Measurements from ENCODE around the gene KCNH1. TPM values are rescaled to one million over a fixed set of nuclear protein-coding genes. Genes with fewer than 3 reads are reported as not detected.
A peak's percentile ranks its signal among the peaks of the same experiment; 100 is the strongest.

Gene KCNH1
- total RNA-seq, 1 donor from 2014 or later = under 0.01 TPM

DNA sequence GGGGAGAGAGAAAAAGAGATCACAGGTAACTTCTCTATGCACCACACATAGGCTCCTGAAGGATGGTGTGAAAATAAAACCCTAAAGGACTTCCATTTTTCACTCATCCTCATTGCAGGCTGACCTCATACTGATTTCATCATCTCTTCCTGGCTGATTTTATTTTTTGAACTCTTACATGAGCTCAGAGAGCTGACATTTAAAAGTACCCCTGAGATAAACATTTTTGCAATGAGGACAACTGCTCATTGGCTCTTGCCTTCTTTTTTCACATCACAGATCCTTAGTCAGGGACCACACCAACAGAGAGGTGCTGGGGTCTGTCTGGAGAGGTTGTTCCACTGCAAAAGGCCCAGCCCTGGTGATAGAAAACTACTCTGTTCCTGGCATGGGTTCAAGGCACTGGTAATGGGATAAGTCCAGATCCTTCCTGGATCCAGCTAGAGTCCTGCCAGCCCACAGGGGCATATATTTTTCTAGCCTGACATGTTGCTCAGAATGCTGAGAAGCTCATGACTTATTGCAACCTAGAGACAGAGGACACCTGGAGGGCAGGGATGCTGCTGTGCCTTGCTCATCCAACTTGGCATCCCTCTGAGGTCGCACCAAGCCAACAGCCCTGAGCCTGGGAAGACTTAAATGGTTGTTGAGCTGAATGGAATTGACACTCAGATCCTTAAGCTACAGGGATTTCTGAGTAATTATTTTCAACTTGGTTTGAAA lies 445.3 kb downstream of the KCNH1 start:
- Histone ChIP-seq H3K27me3 (ENCODE audit: control insufficient read depth, insufficient read depth, low read length) (no peaks in the 10 kb centered on the region), H3K4me3 (ENCODE audit: low read depth, low read length) (no peak overlapping the region), H3K36me3 (ENCODE audit: control insufficient read depth, insufficient read depth, low read length) (no peaks in the 10 kb centered on the region)
- TF ChIP-seq, protein P1, sequence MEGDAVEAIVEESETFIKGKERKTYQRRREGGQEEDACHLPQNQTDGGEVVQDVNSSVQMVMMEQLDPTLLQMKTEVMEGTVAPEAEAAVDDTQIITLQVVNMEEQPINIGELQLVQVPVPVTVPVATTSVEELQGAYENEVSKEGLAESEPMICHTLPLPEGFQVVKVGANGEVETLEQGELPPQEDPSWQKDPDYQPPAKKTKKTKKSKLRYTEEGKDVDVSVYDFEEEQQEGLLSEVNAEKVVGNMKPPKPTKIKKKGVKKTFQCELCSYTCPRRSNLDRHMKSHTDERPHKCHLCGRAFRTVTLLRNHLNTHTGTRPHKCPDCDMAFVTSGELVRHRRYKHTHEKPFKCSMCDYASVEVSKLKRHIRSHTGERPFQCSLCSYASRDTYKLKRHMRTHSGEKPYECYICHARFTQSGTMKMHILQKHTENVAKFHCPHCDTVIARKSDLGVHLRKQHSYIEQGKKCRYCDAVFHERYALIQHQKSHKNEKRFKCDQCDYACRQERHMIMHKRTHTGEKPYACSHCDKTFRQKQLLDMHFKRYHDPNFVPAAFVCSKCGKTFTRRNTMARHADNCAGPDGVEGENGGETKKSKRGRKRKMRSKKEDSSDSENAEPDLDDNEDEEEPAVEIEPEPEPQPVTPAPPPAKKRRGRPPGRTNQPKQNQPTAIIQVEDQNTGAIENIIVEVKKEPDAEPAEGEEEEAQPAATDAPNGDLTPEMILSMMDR (IDR thresholded peaks at IDR 0.05; ENCODE audit: insufficient read depth, low read length, severe bottlenecking) = no peak
- FAIRE-seq (peak; percentile 55), DNase-seq (ENCODE audit: low read depth) (no peak)

DNA sequence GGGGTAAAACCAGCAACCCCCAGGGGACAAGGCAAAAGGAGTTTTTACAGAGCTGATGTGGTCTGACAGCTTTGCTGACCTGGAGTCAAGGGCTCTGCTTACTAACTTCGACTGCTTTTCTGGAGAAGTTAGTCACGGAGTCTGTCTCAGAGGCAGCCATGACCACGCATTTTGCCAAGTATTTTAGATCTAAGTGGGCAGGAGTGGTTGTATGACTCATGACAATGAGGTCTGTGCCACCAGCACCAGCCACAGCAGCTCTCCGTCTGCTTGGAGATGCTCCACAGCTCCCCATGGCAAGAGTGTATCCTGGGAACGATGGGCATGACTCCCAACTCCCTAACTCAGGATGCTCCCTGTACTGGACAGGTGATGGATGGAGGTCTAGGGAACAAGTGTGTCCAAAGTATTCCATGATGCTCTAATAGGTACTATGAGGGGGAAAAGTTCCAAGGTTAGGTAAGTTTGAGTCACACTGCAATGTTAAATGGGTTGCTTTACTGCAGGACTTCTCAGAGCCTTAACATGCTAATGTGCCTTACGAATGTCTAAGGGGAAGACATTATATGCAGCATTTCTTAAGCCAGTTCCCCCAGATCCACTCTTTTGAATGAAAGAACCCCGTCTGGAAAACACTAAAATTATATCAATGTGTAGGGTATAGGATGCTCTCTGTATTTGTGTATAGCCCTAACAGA lies 446.2 kb downstream of the KCNH1 start:
- H3K4me3 ChIP-seq (ENCODE audit: low read depth, low read length) = no peak overlapping the region
- TF ChIP-seq, protein P1 (IDR thresholded peaks at IDR 0.05; ENCODE audit: insufficient read depth, low read length, severe bottlenecking) = no peak
- no peaks in the 10 kb centered on the region for H3K27me3 ChIP-seq (ENCODE audit: control insufficient read depth, insufficient read depth, low read length)
- FAIRE-seq = peak; percentile 91
- no peak for DNase-seq (ENCODE audit: low read depth)
- H3K36me3 ChIP-seq (ENCODE audit: control insufficient read depth, insufficient read depth, low read length) = no peaks in the 10 kb centered on the region

DNA sequence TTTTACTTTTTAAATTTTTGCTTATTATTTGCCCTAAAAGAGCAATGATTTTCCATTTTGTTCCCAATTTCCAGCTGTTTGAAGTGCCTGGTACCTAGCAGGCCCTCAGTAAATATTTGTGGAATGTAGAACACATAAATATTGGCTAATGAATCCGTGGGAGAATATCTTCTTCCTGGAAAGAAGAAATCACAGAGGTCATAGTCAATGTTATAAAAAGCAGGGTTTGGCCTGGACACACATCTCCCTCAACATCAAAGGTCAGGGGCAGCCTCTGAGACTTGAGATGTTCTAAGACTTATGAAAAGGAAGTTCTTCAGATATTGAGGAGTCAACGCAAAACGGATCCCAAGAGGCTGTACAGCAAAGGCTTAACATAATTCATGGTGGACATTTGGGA lies 447.1 kb downstream of the KCNH1 start:
- DNase-seq (ENCODE audit: low read depth) (no peak), FAIRE-seq (no peak)
- Histone ChIP-seq H3K36me3 (ENCODE audit: control insufficient read depth, insufficient read depth, low read length) (no peaks in the 10 kb centered on the region), H3K4me3 (ENCODE audit: low read depth, low read length) (no peak overlapping the region), H3K27me3 (ENCODE audit: control insufficient read depth, insufficient read depth, low read length) (no peaks in the 10 kb centered on the region)
- TF ChIP-seq, protein P1 (IDR thresholded peaks at IDR 0.05; ENCODE audit: insufficient read depth, low read length, severe bottlenecking) = no peak

DNA sequence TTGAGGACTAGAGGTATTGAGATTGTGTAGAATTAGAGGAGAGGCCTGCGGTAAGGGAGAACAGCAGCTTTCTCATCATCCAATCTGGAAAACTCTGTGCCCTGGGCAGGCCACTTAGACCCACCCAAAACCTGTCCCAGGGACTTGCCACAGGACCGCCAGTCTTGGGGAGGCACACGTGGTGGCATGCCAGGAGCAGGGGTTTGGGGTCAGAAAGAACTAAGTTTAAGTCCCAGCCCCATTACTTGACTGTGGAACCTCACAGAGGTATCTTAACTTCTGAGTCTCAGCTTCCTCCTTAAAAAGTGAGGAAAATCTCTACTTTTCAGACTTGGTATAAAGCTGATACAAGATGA lies 448.7 kb downstream of the KCNH1 start:
- TF ChIP-seq, protein P1 (IDR thresholded peaks at IDR 0.05; ENCODE audit: insufficient read depth, low read length, severe bottlenecking) = no peak
- no peaks in the 10 kb centered on the region for H3K27me3 ChIP-seq (ENCODE audit: control insufficient read depth, insufficient read depth, low read length)
- no peak for FAIRE-seq
- no peak overlapping the region for H3K4me3 ChIP-seq (ENCODE audit: low read depth, low read length)
- DNase-seq (ENCODE audit: low read depth) = no peak
- no peaks in the 10 kb centered on the region for H3K36me3 ChIP-seq (ENCODE audit: control insufficient read depth, insufficient read depth, low read length)

DNA sequence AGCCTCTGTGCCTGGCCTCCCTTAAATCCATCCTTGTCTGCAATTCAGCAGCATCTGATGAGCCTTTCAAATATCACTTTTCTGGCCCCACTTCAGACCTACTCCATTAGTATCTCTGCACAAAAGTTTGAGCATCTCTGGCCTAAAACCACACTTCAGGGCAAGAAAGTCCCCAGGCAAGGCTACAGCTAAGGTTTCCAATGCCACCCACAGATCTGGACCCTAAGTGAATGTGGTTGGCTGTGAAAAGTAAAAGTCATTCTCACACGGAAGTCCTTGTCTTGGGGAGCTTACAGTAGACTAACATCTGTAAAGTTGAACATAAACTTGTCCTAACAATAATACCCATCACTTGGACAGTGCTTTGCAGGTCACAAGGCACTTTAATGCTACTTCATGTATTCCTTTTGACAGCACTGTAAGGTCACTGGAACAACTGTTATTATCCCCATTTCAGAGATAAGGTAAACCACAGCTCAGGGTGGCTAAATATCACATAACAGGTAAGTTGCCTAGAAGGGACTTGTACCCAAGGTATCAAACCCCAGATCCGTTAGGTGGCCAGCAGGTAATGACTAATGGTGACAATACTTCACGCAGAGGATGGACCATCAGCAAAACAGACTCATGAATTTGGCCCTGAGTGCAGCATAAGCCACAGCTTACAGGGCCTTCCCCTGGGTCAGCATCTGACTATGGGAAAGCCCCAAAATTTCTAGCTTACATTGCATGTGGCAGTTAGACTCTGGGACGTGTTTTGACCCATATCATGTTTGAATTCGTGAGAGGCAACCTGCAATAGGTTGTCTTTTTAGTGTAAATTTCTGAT lies 449.3 kb downstream of the KCNH1 start:
- H3K36me3 ChIP-seq (ENCODE audit: control insufficient read depth, insufficient read depth, low read length) = no peaks in the 10 kb centered on the region
- TF ChIP-seq, protein P1 (IDR thresholded peaks at IDR 0.05; ENCODE audit: insufficient read depth, low read length, severe bottlenecking) = no peak
- no peak overlapping the region for H3K4me3 ChIP-seq (ENCODE audit: low read depth, low read length)
- no peaks in the 10 kb centered on the region for H3K27me3 ChIP-seq (ENCODE audit: control insufficient read depth, insufficient read depth, low read length)
- FAIRE-seq = no peak
- DNase-seq (ENCODE audit: low read depth) = no peak
